ENCODE measurements around the gene AWAT1. TPM values are rescaled to one million over a fixed set of nuclear protein-coding genes. Genes with fewer than 3 reads are reported as not detected.
"Not testable (repeated sequence)": the region's sequence is repeated elsewhere in the genome, so short reads cannot be mapped to it uniquely, and the experiment has no call there.

Gene AWAT1
- total RNA-seq, 1 experiment from 2014 or later = not detected

DNA sequence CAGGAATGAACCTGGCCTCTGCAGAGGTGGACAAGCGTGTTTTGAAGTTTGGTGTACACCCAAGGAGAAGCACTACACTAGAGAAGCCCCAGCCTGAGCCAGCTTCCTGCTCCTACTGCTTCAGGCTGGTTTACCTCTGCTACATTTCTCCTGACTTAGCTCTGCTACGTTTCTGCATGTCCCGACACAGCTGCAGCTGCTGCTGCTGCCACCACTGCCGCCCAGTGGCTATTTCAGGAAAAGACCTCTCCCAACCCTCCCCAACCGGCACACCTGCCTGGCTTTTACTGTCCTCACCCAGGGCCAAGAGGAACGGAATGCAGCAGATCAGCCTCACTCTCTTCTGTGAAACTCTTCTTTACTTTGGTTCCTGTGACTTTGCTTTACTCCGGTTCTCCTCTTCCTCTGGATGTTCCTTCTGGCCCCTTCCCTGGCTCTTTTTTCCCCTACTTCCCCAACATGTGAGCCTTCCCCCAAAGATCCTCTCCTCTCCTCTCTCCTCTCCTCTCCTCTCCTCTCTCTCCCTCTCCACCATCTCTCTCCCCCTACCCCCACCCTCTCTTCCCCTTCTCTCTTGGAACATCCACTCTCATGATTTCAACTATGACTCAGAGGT lies 28.6 kb downstream of the AWAT1 start:
- peak; percentile 80 for DNase-seq (ENCODE audit: low spot score)

DNA sequence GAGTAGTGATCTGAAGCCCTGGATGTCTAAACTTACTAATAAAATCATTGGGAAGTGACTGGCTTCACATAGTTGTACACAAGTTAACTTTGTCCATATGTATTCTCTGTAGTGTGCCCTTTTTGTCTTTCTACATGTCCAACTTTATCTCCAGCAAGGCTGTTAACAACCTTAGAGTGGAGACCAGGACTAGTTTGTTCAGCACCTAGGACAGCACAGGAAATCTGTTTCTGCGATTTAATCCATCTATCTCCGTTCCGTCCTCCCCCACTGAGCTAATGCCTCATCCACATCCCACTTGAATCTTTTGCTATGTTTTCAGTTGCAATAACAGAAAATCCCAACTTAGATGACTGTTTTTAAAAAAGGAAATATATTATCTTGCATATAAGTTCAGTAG lies 30.3 kb downstream of the AWAT1 start:
- DNase-seq (ENCODE audit: low spot score) = no peak

GRCh38 chrX:70268034-70268433 lies 33.6 kb downstream of the AWAT1 start, which contains the start of gene ARR3:
ARR3 (plus strand) TSS chrX:70268334; CDS start chrX:70269386, 1,052 bp downstream.
- DNase-seq (ENCODE audit: low spot score) = no peak

- DNase-seq (ENCODE audit: low spot score) = not testable (repeated sequence)
Observed at GRCh38 chrX:70274029-70274428, 39.6 kb downstream of the AWAT1 start.

GRCh38 chrX:70279081-70279480 lies 44.6 kb downstream of the AWAT1 start:
- no peak for DNase-seq (ENCODE audit: low spot score)

DNA sequence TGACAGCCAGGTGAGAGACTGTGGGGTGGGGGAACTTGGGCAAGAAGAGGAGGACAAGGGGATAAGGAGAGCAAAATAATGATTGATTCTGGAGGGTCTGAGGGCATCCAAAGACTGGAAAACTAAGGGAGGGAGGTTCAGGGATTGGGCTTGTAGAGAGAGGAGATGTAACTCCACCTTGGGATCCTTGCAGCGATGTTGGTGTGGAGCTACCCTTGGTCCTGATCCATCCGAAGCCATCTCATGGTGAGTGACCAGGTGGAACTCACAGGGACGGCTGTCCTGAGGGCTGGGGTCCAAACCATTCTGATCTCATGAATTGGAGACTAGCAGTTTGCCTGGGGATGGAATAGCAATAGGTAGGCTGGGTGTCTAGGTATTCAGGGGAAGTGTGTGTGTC lies 46.1 kb downstream of the AWAT1 start:
- no peak for DNase-seq (ENCODE audit: low spot score)

DNA sequence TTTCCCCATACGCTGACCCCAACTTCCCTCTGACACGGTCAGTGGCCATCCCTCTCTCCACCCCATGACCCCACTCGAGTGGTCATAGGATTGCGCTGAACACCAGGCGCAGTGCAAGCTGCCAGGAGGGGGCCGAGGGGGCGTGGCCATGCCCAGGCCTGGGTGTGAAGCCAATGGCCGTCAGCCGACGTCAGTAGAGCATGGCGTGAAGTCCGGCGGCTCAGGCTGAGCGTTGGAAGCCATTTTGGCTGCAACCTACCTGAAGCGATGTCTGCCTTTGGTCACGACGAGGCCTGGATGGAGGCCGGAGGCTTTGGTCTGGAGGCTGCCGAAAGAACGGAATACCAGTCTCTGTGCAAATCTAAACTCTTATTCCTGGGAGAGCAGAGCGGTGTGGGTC lies 47.5 kb downstream of the AWAT1 start, which contains the start of gene RAB41:
Gene RAB41 (plus strand): TSS at position 222 of the 400 bp plus-strand sequence. CDS start 46 bp downstream, at position 268.
- no peak for DNase-seq (ENCODE audit: low spot score)

GRCh38 chrX:70289168-70289792 lies 54.8 kb downstream of the AWAT1 start:
- DNase-seq (ENCODE audit: low spot score) = no peak

Small RNAs within 50 kb of the gene (small RNA-seq; reads per million reads assigned to genes)
- 1.1 reads per million, percentile 39 among the genes with 10 or more reads in this experiment for gene RNA5SP507

Other genes starting within 250 kb of the AWAT1 start
- gene AWAT2, start 184.7 kb upstream of the AWAT1 start, total RNA-seq (2014; rRNA removed; shearing (Covaris generic)) = not detected in 2 replicates
- not detected in 2 replicates for gene OTUD6A, start 172.2 kb upstream of the AWAT1 start, total RNA-seq (2014; rRNA removed; shearing (Covaris generic))
- 33.8 and 40.0 TPM in 2 replicates for gene IGBP1, start 101.2 kb upstream of the AWAT1 start, total RNA-seq (2014; rRNA removed; shearing (Covaris generic))
- not detected in 2 replicates for gene DGAT2L6, start 57.2 kb upstream of the AWAT1 start, total RNA-seq (2014; rRNA removed; shearing (Covaris generic))
- gene P2RY4, start 25.5 kb downstream of the AWAT1 start, total RNA-seq (2014; rRNA removed; shearing (Covaris generic)) = not detected in 2 replicates
- not detected in 2 replicates for gene ARR3, start 33.7 kb downstream of the AWAT1 start, total RNA-seq (2014; rRNA removed; shearing (Covaris generic))
- not detected in 2 replicates for gene RAB41, start 47.5 kb downstream of the AWAT1 start, total RNA-seq (2014; rRNA removed; shearing (Covaris generic))
- 43.1 and 52.3 TPM in 2 replicates for gene PDZD11, start 55.3 kb downstream of the AWAT1 start, total RNA-seq (2014; rRNA removed; shearing (Covaris generic))
- 20.1 and 21.7 TPM in 2 replicates for gene KIF4A, start 55.4 kb downstream of the AWAT1 start, total RNA-seq (2014; rRNA removed; shearing (Covaris generic))
- not detected in 2 replicates for gene GDPD2, start 188.7 kb downstream of the AWAT1 start, total RNA-seq (2014; rRNA removed; shearing (Covaris generic))
- gene DLG3, start 210.2 kb downstream of the AWAT1 start, total RNA-seq (2014; rRNA removed; shearing (Covaris generic)) = 40.8 and 55.6 TPM in 2 replicates

Measured in HT-29 (cell line).